ENCODE measurements around the gene AFMID. TPM values are rescaled to one million over a fixed set of nuclear protein-coding genes. Genes with fewer than 3 reads are reported as not detected.
A peak's percentile ranks its signal among the peaks of the same experiment; 100 is the strongest.
"Not testable (repeated sequence)": the region's sequence is repeated elsewhere in the genome, so short reads cannot be mapped to it uniquely, and the experiment has no call there.

AFMID gene
- 54.9 and 95.6 TPM in 2 replicates for total RNA-seq

GRCh38 chr17:78186692-78187595 lies at the start of gene AFMID, which contains the start of gene TK1:
Gene AFMID, plus strand, starts transcription at chr17:78187362. Its CDS starts 9 bp downstream, at chr17:78187371.
Gene TK1, minus strand, starts transcription at chr17:78187052. Its CDS starts 58 bp downstream, at chr17:78186994.
- DNase-seq = peak; percentile 98

DNA sequence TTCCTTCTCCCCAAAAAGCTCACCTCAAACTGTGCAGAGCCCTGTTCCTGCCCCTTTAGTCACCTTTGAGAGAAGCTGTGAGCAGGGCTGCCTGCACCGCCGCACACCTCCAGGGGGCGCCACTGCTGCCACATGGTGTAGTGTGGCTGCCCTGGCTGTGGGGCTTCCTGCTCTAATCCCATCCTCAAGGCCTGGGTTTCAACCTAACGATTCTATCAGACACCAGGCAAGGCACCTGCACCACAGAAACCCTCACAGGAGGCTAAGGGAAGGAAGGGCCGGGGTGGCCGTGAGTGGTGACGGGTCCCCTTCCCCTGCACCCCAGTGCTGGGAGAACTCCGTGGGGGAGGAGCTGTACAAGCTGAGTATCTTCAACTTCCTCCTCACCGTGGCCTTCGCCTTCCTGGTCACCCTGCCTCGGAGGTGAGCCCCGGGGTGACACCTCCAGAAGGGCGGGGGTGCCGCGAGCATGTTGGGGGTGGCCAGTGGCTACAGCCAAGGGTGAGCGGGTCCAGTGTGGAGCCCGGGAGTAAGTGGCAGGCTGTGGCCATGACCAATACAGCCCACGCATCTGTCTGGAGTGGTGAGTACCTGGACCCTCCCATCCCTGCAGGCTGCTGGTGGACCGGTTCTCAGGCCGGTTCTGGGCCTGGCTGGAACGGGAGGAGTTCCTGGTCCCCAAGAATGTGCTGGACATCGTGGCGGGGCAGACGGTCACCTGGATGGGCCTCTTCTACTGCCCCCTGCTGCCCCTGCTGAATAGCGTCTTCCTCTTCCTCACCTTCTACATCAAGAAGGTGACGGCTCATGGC lies 49.6 kb upstream of the AFMID start:
- no peak for DNase-seq

DNA sequence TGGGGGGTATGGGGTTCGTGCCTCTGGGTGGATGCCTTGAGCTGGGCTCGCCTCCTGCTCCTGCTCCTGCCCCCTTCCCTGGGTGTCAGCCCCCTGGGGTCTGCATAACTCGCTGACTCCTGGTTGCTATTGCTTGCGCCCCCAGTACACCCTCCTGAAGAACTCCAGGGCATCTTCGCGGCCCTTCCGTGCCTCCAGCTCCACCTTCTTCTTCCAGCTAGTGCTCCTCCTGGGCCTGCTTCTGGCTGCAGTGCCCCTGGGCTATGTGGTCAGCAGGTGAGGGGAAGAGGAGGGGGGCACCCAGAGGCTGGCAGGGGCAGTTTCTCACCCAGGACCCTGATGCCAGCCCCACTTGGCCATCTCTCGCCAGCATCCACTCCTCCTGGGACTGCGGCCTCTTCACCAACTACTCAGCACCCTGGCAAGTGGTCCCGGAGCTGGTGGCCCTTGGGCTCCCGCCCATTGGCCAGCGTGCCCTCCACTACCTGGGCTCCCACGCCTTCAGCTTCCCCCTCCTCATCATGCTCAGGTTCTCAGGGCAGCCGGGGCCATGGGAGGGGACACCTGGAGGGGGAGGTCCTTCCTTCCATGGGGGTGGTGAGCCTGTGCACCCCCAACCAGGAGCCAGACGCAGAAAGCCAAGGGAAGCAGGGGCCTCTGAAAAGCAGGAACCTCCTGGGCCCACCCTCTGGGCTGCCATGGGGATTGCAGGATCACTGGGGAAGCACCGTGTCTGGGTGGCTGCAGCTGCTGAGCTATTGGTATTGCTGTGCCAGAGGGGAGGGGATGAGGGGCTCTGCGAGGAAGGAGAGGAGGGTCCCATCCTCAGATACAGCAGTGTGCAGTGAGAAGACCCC lies 48.7 kb upstream of the AFMID start:
- DNase-seq = no peak

DNA sequence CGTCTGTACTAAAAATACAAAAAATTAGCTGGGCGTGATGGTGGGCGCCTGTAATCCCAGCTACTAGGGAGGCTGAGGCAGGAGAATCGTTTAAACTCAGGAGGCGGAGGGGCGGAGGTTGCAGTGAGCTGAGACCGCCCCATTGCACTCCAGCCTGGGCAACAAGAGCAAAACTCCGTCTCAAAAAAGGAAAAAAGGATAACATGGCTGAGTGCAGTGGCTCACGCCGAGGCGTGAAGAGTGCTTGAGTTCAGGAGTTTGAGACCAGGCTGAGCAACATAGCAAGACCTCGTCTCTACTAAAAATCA lies 47.3 kb upstream of the AFMID start:
- DNase-seq = not testable (repeated sequence)

GRCh38 chr17:78140169-78141051 lies 46.8 kb upstream of the AFMID start:
- DNase-seq = peak; percentile 92

DNA sequence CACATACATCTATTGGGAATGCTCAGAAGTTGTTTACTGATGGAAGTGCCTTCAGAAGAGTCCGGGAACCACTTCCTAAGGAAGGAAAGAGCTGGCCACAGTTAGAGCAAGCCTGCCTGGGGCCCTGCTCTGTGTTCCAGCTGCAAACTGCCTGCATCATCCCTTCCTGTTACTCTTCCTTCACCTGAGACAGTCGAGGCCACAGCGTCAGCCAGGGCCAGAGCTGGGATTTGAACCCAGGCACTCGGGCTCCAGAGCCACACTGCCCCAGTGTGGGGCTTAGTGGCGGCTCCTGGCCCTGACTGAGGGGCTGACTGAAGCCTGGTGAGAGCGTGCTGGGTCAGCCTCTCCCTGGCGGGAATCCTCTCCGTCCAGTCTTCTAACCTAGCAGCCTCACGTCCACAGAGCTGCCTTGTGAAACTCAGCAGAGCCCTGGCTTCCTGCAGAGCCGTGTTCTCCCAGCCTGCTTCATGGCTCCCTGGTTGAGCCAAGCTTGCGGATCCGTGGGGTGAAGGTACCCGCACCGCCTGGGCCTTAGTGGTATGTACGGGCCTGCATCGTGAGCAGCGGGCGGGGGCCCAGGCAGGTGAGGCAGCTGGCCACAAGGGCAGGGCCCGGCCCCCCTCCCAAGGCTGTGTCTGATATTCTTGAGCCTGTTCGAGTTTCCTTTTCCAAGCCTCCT lies 45.6 kb upstream of the AFMID start:
- DNase-seq = no peak

DNA sequence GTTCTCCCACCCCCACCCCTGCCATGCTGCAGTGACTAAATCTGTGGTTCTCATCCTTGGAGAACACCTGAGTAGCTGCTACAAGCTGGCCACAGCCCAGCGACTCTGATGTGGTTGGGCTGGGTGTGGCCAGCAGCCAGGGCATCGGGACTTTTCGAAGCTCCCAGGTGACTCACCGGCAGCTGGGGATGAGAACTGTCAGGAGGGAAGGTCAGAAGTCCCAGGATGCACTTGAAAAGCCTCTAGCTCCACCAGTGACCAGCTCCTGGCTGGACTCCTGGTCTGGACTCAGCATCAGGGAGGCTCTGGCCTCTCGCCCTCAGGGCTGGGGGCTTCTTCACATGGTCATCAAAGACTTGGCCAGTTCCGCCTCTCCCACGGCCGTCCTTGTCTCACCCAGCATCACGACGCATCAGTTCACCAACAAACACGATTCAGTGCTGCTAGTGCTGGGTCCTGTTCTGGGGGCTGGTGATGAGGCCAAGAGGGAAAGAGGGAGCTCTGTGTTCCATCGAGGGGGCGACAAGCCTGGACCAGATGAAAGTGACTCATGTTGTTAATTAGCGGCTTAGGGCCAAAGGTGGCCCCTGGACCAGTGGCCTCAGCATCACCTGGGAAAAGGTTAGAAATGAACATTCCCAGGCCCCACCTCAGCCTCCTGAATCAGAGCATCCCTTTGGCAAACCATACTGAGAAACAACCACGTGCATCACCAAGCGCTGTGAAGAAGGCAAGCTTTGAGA lies 44.9 kb upstream of the AFMID start:
- DNase-seq = no peak

- DNase-seq = no peak
Observed at GRCh38 chr17:78143214-78144146, 43.7 kb upstream of the AFMID start.

DNA sequence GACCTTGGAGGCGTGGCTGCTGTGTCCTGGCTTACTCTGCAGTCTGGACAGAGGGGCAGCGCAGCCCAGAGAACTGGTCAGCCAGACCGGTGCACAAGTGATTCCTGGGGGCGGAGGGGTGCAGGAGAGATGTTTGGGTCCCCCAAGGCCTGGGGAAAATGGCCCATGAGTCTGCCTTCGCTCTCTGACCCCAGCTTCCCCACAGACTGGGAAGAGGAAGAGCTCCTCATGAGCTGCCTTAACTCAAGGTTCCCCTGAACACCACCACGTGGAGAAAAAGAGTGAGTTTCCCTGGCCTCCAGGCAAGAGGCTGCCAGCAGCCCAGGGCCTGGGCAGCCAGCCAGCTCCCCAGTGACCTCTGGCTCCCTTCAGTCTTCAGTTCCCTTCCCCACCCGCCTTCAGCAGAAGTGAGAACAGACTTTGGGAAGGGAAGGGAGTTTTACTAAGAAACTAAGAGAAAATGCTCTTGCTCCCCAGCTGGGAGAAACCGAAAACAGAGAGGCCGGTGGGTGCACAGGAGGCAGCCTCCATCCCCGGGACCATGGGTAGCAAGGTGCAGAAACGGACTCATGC lies 42.9 kb upstream of the AFMID start:
- peak; percentile 85 for DNase-seq

DNA sequence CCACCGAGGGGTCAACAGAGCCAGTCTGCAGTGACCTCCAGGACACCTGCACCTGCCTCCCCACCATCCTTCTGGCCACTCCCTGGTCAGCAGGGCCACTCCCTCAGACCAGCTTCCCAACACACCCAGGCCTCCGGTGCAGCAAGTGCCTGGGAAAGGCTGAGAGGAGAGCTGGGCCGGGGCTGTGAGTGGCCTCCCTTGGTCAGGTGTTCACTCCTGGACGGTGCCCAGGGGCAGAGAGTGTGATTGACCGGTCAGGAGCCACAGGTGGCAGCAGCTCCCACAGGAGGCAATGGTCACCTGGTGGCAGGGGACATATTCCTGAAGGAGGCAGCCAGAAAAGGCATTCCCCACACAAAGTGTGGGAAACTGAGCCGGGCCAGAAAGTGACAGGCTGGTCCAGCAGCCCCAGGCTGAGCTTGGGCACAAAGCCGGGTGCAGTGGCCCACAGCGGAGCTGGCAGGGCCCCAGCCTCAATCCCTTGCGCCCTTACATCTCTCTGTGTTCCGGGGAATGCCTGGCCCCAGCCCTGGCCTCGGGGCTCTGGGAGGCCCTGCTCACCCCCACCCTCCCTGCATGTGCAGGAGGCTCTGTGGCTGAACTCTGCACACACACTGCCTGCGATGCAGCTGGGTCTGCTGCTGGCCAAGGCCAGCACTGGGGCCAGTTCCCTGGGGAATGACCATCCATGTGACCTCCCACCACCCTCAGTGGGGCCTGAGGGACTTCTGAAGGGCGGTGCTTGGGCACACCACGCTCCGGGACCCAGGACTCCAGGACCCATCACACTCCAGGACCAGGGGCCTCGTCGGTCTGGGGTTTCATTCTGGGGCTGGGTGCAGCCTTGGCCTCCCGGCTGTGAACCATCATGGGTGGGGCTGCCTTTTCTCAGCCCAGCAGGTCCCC lies 42.2 kb upstream of the AFMID start:
- DNase-seq = no peak

- DNase-seq = no peak
Observed at GRCh38 chr17:78146471-78146869, 40.7 kb upstream of the AFMID start.

DNA sequence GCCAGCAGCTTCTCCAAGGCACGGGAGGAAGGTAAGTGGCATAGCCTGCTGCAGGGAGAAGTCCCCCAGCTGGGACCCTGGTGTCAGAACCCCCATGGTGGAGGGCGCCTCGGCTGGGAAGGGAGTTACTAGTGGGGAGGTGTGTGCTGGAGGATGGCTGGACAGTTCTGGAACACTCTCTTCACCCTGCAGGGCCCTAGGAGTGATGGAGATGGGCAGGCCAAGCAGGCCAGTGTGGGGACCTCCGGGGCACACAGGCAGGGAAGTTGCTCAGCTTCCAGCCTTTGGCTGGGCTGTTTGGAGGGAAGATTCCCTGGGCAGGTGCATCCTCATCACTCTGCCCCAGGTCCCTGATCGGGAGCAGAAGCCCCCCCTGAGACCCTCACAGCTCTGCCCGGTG lies 40.3 kb upstream of the AFMID start:
- DNase-seq = no peak

- DNase-seq = no peak
Observed at GRCh38 chr17:78147315-78147998, 39.7 kb upstream of the AFMID start.

GRCh38 chr17:78148286-78149016 lies 38.7 kb upstream of the AFMID start:
- no peak for DNase-seq

DNA sequence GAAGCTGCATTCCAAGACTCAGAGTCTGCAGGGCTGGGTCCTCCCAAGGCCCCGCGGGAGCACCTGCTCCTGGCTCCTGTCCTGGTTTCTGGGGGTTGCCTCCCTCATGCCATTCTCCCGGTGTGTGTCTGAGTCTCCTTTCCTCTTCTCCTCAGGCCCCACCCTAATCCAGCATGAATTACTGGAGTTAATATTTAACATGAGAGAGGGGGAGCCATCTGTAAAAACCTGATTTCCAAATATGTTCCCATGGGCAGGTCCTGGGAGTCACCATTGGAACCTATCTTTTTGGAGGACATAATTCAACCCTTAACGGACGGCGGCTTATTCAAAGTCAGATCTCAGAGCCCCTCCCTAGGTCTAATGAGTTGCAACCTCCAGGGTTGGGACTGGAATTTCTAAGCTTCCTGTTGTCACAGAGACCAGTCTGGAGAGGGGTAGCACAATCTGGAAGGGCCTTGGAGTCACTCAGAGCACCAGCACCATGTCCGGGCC lies 35.6 kb upstream of the AFMID start:
- DNase-seq = no peak
